ENCODE results near the gene ST6GALNAC5.

DNA sequence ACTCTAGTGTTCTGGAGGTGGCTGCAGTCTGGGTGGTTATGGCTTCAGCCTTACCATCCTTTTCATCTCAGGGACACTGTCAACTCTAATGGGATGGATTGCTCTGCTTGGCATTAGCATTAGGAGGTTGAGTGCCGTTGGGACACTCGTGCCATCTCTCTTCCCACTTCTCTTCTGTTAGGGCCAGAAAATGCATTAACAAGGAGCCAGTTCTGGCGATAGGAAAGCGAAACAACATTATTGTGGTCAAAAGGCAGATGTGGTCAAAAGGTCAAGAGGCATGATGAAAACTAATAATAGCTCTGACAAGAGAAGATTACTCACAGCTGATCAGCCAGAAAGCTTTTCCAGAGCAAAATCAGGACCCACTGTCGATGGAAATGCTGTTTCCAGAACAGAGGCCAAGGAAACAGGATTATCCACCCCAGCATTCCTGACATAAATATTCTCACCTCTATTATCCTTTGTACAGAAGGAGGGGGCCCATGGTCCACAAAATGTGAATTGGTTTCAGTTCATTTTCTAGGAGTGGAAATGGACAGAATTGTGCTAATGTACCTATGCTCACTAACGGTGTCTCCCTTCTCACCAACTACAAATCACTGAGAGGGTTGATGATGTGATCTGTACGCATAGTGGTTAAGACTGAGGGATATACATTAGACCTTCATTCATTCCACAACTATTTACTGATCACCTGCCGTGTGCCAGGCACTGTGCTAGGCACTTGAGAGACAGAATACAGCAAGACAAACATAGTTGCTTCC is 72.0 kb downstream of the ST6GALNAC5 start:
- TF ChIP-seq TAF1 (IDR thresholded peaks at IDR 0.05; ENCODE audit: low read depth, low read length): no peak
- no peak for TF ChIP-seq POLR2A (IDR thresholded peaks at IDR 0.05; ENCODE audit: low read depth, low read length)
- TF ChIP-seq POLR2AphosphoS5 (IDR thresholded peaks at IDR 0.05; ENCODE audit: low read depth, low read length): no peak
